Mucosa of descending colon (tissue), 3 donors: ENCODE data around the gene SFTA2. TPM values are rescaled to one million over a fixed set of nuclear protein-coding genes. Genes with fewer than 3 reads are reported as not detected.

Source experiments
- ATAC-seq: fragments of 200-7000 bp; cut with Tn5 transposase; one replicate; pipeline ENCODE4 v1.9.1; 2020; ENCODE audit warnings: mild to moderate bottlenecking, moderate library complexity
- DNase-seq, 3 donors: peaks; one replicate each; pipeline ENCODE4 v3.0.0-alpha.2; 2020
- H3K36me3 ChIP-seq: fragments of 200-600 bp; one replicate; pipeline ENCODE4 v1.8.0; 2021; ENCODE audit warnings: low read depth, mild to moderate bottlenecking
- H3K4me1 ChIP-seq: fragments of 200-600 bp; one replicate; pipeline ENCODE4 v1.8.0; 2021; ENCODE audit warnings: low read depth, mild to moderate bottlenecking
- H3K4me3 ChIP-seq: fragments of 200-600 bp; one replicate; pipeline ENCODE4 v1.8.0; 2021; ENCODE audit warnings: mild to moderate bottlenecking
- H3K9me3 ChIP-seq: fragments of 200-600 bp; one replicate; pipeline ENCODE4 v1.8.0; 2021; ENCODE audit warnings: mild to moderate bottlenecking
- intact Hi-C, 2 donors: fragments of 100-400 bp; cut with DNase I in 1 of 2; cut with micrococcal nuclease in 1 of 2; formaldehyde crosslinking; loops; one replicate each; pipeline versions ENCODE4 v1.11.0 to v1.11.1; 2022; cut with DNase I, micrococcal nuclease
- total RNA-seq, 3 donors: library from RNA; stranded (reverse); fragmentation: NEBNext Ultra II Directional in 2 of 3; extraction: Animal tissue kit (Norgen Biotek cat#: 25700) in 2 of 3; gene quantifications; one replicate each; pipeline versions ENCODE4 v1.2.1 to v1.2.4, GENCODE V29; 2021 to 2023
- TF ChIP-seq, protein P1 (sequence below): fragments of 200-600 bp; IDR thresholded peaks from one replicate; pipeline ENCODE4 v1.8.0; 2022; ENCODE audit warnings: antibody characterized with exemption, mild to moderate bottlenecking
- donor health status: DM: no; HTN: no; CAD: no; lungs with moderate emphysema.
- donor health status: DM: no; HTN: no; CAD: no.
- donor health status: DM: no; HTN: yes; CAD: no.

Gene SFTA2
- total RNA-seq, 3 donors from 2014 or later, result not detected

- H3K4me3 ChIP-seq, result no peak overlapping the region
- intact Hi-C loops, result no loop called here
- TF ChIP-seq, protein P1, sequence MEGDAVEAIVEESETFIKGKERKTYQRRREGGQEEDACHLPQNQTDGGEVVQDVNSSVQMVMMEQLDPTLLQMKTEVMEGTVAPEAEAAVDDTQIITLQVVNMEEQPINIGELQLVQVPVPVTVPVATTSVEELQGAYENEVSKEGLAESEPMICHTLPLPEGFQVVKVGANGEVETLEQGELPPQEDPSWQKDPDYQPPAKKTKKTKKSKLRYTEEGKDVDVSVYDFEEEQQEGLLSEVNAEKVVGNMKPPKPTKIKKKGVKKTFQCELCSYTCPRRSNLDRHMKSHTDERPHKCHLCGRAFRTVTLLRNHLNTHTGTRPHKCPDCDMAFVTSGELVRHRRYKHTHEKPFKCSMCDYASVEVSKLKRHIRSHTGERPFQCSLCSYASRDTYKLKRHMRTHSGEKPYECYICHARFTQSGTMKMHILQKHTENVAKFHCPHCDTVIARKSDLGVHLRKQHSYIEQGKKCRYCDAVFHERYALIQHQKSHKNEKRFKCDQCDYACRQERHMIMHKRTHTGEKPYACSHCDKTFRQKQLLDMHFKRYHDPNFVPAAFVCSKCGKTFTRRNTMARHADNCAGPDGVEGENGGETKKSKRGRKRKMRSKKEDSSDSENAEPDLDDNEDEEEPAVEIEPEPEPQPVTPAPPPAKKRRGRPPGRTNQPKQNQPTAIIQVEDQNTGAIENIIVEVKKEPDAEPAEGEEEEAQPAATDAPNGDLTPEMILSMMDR, result no peak
- DNase-seq (no peak), ATAC-seq (no peak)
- H3K36me3 ChIP-seq, result no peaks in the 10 kb centered on the region
- H3K9me3 ChIP-seq, result no peaks in the 10 kb centered on the region
- H3K4me1 ChIP-seq, result no peaks in the 10 kb centered on the region
Measured at GRCh38 chr6:30962716-30963115, 30.7 kb upstream of the SFTA2 start.

DNA sequence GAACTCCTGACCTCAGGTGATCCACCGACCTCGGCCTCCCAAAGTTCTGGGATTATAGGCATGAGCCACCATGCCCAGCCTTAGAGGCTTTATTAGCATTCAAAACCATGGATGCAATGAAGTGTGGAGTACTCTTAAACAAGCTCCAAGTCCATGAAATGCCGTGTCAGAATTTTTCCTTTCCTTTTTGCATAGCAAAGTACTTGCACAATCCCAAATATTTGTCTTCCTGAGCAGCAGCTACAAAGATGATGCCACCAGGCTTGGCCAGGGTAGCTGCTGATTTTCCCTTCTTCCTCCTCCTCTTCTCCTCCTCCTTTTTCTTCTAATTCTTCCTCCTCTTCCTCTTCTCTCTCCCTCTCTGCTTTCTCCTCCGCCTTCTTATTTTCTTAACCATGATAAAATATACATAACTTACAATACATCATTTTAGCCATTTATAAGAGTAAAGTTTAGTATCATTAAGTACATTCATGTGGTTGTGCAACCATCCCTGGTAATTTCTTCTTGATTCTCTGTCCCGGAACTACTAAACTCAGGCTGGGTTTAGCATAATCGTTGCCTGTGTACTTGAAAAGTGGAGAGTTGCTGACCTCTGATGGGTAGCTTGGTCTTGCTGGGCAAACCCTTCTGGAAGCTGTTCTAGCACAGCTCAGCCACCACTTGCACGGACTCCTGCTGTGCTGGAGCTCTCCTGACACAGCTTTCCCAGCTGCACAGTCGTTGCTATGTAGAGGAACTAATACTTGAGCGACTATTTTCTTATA lies 29.1 kb upstream of the SFTA2 start:
- H3K36me3 ChIP-seq, result no peaks in the 10 kb centered on the region
- no peak for ATAC-seq
- TF ChIP-seq, protein P1, result no peak
- intact Hi-C loops, result no loop called here
- DNase-seq, result no peak
- H3K4me1 ChIP-seq, result peaks cover 2% of the 10 kb centered on the region
- H3K4me3 ChIP-seq, result no peak overlapping the region
- no peaks in the 10 kb centered on the region for H3K9me3 ChIP-seq

DNA sequence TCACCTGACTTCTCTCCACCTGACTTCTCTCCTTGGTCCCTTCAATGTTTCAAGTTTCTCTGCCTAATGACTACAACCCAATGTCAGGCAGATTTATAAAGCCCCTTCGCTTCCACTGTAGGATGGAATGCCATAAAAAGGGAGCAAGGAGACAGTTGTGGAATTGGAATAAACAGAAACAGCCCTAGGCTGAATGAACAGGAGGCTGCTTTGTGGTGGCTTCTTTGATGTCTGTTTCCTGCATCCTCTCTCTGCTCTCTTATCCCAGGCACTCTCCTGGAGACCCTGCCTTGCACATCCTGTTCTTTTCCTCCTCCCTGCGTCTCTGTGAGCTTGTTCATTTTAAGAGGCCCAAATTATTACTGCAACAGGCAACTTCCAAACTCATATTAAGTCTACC lies 25.7 kb upstream of the SFTA2 start:
- intact Hi-C loops, result no loop called here
- TF ChIP-seq, protein P1, result no peak
- DNase-seq (no peak), ATAC-seq (no peak)
- H3K4me1 ChIP-seq, result peaks cover 8% of the 10 kb centered on the region
- H3K36me3 ChIP-seq, result no peaks in the 10 kb centered on the region
- no peak overlapping the region for H3K4me3 ChIP-seq
- no peaks in the 10 kb centered on the region for H3K9me3 ChIP-seq

GRCh38 chr6:30955367-30956042 lies 23.5 kb upstream of the SFTA2 start:
- ATAC-seq, result peak; percentile 90
- TF ChIP-seq, protein P1, result no peak
- intact Hi-C loops, result no loop called here

DNA sequence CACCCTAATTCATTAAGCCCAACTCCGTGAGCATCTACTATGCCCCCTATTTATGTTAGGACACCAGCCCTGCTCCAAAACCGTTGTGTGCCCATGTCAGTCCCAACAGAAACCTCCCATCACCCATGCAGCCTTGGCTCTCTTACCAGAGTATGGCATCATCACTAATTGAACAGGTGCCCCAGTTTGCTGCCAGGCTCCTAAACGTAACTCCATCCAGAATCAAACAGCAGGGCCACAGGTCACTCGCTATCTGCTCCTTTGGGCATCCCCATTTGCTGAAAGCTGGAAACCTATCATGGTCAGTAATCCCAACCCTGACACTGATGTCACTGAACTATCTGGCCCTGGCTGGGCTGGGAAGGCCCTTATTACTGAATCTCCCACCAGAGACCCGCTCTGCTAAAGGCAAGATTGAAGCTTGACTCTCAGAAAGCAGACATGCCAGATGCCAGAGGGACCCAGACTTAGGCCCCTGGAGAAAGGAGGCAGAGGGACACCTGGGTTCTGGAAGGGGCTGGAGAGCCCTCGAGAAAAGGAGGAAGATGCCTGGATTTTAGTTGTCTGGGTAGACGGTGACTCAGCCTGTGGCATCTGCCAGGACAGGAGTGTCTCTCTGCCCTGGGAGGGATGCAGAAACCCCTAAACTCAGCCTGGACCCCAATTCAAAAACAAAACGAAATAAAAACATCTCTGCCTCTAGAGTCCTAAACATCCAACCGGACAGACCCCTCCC lies 22.8 kb upstream of the SFTA2 start:
- intact Hi-C loops, result no loop called here
- ATAC-seq (peak; percentile 8), DNase-seq (no peak)
- Histone ChIP-seq H3K4me1 (peaks cover 8% of the 10 kb centered on the region), H3K36me3 (no peaks in the 10 kb centered on the region), H3K4me3 (no peak overlapping the region), H3K9me3 (no peaks in the 10 kb centered on the region)
- TF ChIP-seq, protein P1, result no peak

More at GRCh38 chr6:30955367-30956042, 23.5 kb upstream of the SFTA2 start:
- Histone ChIP-seq H3K4me3 (no peak overlapping the region), H3K36me3 (no peaks in the 10 kb centered on the region), H3K4me1 (peaks cover 8% of the 10 kb centered on the region), H3K9me3 (no peaks in the 10 kb centered on the region)
- peak; percentile 42 to 82 (median 60) for DNase-seq
